Suprapubic skin (tissue), 3 donors: Measurements from ENCODE around the gene LRRC7.

ENCODE experiments used
- POLR2A ChIP-seq, 2 donors: fragments of 450-650 bp; IDR thresholded peaks; one replicate each; pipeline ENCODE4 v1.6.1; 2017; ENCODE audit warnings: antibody characterized with exemption in 2 of 2, mild to moderate bottlenecking in 2 of 2, moderate library complexity in 2 of 2
- TF ChIP-seq, protein P1 (sequence below), 2 donors: fragments of 200-600 bp in 1 of 2; fragments of 450-650 bp in 1 of 2; sonication (generic) in 1 of 2; IDR thresholded peaks; one replicate each; pipeline ENCODE4 v1.5.1; 2016 to 2019; ENCODE audit warnings: antibody characterized with exemption in 2 of 2, mild to moderate bottlenecking in 1 of 2, moderate library complexity in 1 of 2

DNA sequence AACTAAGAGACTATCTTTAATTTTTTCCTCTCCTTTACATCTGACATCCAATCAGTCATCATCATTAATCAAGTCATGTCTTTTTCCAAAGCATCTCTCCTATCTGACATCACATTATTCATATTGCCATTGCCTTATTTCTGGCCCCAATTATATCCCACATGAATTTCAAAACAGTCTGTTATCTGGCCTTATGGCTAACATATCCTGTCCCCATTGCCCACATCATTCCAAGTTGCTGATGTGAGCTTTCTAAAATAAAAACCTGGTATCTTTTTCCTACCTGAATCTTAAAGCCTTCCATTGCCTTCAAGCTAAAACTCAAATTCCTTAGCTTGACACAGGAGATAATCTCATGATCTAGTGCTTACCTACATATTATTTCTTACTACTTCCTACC, 353.8 kb downstream of the LRRC7 start:
- no peak for TF ChIP-seq POLR2A (IDR thresholded peaks at IDR 0.05)
- TF ChIP-seq, protein P1, sequence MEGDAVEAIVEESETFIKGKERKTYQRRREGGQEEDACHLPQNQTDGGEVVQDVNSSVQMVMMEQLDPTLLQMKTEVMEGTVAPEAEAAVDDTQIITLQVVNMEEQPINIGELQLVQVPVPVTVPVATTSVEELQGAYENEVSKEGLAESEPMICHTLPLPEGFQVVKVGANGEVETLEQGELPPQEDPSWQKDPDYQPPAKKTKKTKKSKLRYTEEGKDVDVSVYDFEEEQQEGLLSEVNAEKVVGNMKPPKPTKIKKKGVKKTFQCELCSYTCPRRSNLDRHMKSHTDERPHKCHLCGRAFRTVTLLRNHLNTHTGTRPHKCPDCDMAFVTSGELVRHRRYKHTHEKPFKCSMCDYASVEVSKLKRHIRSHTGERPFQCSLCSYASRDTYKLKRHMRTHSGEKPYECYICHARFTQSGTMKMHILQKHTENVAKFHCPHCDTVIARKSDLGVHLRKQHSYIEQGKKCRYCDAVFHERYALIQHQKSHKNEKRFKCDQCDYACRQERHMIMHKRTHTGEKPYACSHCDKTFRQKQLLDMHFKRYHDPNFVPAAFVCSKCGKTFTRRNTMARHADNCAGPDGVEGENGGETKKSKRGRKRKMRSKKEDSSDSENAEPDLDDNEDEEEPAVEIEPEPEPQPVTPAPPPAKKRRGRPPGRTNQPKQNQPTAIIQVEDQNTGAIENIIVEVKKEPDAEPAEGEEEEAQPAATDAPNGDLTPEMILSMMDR (IDR thresholded peaks at IDR 0.05): no peak
